Measurements from ENCODE around the gene CCDC38. TPM values are rescaled to one million over a fixed set of nuclear protein-coding genes. Genes with fewer than 3 reads are reported as not detected.
A peak's percentile ranks its signal among the peaks of the same experiment; 100 is the strongest.

Gene CCDC38
- total and polyA plus RNA-seq, 4 donors, result not detected

DNA sequence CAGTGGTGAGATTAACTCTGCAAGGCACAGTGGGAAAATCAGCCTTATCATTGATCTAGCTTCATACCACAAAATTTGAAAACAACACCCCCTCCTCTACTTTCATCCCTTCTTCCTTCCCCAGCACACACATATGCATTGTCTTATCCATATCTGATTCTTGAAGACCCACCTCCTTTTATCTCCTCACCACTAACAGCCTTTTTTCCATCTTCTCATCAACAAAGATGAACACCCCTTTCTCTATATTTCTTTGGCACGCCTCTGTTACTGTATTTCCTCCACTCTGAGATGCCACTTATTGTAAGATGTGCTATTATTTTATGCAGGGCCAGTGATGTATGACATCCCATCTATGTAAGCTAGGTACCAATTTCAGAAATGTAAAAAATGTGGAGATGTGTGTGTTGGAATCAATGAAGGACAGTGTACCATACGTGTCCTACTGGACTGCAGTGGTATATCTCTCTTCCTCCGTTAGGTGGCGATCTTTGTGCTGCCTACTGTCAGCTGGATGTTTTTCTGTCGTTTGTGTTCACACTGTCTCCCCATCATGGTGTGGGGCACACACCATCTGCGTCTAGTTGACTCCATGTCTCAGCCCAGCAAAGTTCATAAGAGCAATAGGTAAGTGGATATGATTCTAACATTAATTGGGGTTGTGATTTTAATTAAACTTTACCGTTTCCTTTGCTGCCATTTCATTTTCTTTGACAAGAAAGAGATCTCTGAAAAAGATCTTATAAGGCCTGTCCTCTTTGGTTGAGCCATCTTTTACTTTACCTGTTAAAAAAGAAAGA, 24.0 kb downstream of the CCDC38 start:
- Histone ChIP-seq H3K36me3 (ENCODE audit: control insufficient read depth in 1 of 2, insufficient read depth in 2 of 2, low read length in 1 of 2) (no peaks in the 10 kb centered on the region), H3K4me1 (ENCODE audit: control insufficient read depth in 1 of 2, insufficient read depth in 2 of 2, low read length in 2 of 2) (no peaks in the 10 kb centered on the region), H3K27ac (ENCODE audit: low read depth in 1 of 2, low read length in 2 of 2) (no peak overlapping the region), H3K27me3 (ENCODE audit: control insufficient read depth in 1 of 2, insufficient read depth in 2 of 2, low read length in 1 of 2) (no peaks in the 10 kb centered on the region), H3K4me3 (ENCODE audit: low read length in 2 of 2) (no peak overlapping the region), H3K9me3 (ENCODE audit: control insufficient read depth, low read length) (no peaks in the 10 kb centered on the region)
- WGBS, 2 donors, result 24 to 30% methylated on average over 7 of the region's 7 CpGs
- DNase-seq, result peak in 1 of 2 donors; percentile 42
- ATAC-seq (ENCODE audit: low FRiP score), result peak; percentile 74
- intact Hi-C loops (cut with DNase I), result loop anchor here in 1 of 2 donors (5.0 kb wide), 1 partner anchor 79 kb away; the partner anchor contains the start of gene HAL

DNA sequence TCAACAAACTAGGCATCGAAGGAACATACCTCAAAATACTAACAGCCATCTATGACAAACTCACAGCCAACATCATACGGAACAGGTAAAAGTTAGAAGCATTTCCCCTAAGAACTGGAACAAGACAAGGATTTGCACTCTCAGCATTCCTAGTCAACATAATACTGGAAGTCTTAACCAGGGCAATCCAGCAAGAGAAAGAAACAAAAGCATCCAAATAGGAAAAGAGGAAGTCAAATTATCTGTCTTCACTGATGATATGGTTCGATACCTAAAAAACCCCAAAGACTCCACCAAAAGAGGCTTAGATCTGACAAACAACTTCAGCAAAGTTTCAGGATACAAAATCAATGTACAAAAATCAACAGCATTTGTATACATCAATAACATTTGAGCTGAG, 32.5 kb downstream of the CCDC38 start:
- Histone ChIP-seq H3K27me3 (ENCODE audit: control insufficient read depth in 1 of 2, insufficient read depth in 2 of 2, low read length in 1 of 2) (no peaks in the 10 kb centered on the region), H3K27ac (ENCODE audit: low read depth in 1 of 2, low read length in 2 of 2) (no peak overlapping the region), H3K9me3 (ENCODE audit: control insufficient read depth, low read length) (no peaks in the 10 kb centered on the region), H3K4me3 (ENCODE audit: low read length in 2 of 2) (no peak overlapping the region), H3K4me1 (ENCODE audit: control insufficient read depth in 1 of 2, insufficient read depth in 2 of 2, low read length in 2 of 2) (no peaks in the 10 kb centered on the region), H3K36me3 (ENCODE audit: control insufficient read depth in 1 of 2, insufficient read depth in 2 of 2, low read length in 1 of 2) (no peaks in the 10 kb centered on the region)
- WGBS, 2 donors, result 92 to 97% methylated on average over 3 of the region's 3 CpGs
- no peak for ATAC-seq (ENCODE audit: low FRiP score)
- intact Hi-C loops (cut with DNase I), result no loop called here
- no peak for DNase-seq

DNA sequence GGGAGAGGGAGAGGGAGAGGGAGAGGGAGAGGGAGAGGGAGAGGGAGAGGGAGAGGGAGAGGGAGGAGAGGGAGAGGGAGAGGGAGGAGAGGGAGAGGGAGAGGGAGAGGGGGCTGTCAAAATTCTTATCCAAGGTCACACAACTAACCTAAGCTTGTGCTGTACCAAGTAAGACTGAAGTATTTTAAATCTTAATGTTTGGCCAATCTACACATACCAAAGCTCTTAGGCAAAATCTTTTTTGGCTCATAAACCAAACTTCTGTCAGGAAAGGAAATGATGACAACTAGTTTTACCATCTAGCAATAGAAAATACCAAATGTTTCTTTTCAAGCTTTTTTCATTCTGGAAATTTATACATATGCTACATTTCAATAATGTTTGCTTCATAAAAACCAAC, 33.8 kb downstream of the CCDC38 start:
- H3K4me3 ChIP-seq (ENCODE audit: low read length in 2 of 2), result no peak overlapping the region
- H3K4me1 ChIP-seq (ENCODE audit: control insufficient read depth in 1 of 2, insufficient read depth in 2 of 2, low read length in 2 of 2), result no peaks in the 10 kb centered on the region
- no peaks in the 10 kb centered on the region for H3K36me3 ChIP-seq (ENCODE audit: control insufficient read depth in 1 of 2, insufficient read depth in 2 of 2, low read length in 1 of 2)
- DNase-seq, result no peak
- H3K27ac ChIP-seq (ENCODE audit: low read depth in 1 of 2, low read length in 2 of 2), result no peak overlapping the region
- ATAC-seq (ENCODE audit: low FRiP score), result no peak
- no peaks in the 10 kb centered on the region for H3K9me3 ChIP-seq (ENCODE audit: control insufficient read depth, low read length)
- intact Hi-C loops (cut with DNase I), result no loop called here
- H3K27me3 ChIP-seq (ENCODE audit: control insufficient read depth in 1 of 2, insufficient read depth in 2 of 2, low read length in 1 of 2), result no peaks in the 10 kb centered on the region

DNA sequence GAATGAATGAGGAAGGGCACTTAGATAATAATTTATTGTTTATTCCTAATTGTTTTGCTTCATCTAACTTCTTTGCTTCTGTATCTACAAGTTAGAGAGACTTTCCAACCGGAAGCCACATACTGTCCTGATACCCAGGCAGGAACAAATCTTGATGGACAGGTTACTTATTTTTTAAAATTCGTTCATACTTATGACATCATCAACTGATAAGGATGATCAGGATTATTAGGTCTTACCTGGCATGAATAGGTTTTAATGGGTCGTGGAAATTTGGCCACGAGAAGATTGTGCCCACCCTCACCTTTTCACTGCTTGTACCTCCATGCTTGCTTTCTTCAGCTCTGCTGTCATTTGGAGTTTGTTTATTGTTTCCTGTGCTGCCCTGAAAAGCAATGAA, 44.3 kb downstream of the CCDC38 start:
- 79 to 82% methylated on average over 4 of the region's 4 CpGs for WGBS, 2 donors
- no peak for DNase-seq
- no peaks in the 10 kb centered on the region for H3K4me1 ChIP-seq (ENCODE audit: control insufficient read depth in 1 of 2, insufficient read depth in 2 of 2, low read length in 2 of 2)

DNA sequence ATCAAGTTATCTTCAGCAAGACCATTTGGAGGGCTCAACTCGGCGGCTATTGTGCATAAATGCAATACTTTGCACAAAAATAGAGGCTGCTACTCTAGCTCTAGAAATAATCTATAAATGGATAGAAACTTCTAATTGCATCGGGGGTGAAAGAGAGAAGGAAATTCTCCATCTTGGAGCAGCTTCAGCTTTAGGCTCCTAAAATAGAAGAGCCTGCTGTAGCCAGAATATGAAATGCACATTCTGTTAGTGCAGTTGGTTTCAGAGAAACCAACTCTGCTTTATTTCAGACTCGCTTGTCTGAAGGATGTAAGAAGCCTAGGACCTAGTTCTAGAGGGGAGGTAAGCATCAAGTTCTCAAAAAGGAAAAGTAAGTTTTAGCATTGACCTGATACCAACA, 45.6 kb downstream of the CCDC38 start:
- no peaks in the 10 kb centered on the region for H3K9me3 ChIP-seq (ENCODE audit: control insufficient read depth, low read length)
- no peak for DNase-seq
- WGBS, 2 donors, result 26 to 29% methylated on average over 4 of the region's 4 CpGs
- no peaks in the 10 kb centered on the region for H3K4me1 ChIP-seq (ENCODE audit: control insufficient read depth in 1 of 2, insufficient read depth in 2 of 2, low read length in 2 of 2)
- no peak overlapping the region for H3K27ac ChIP-seq (ENCODE audit: low read depth in 1 of 2, low read length in 2 of 2)
- H3K4me3 ChIP-seq (ENCODE audit: low read length in 2 of 2), result no peak overlapping the region
- H3K36me3 ChIP-seq (ENCODE audit: control insufficient read depth in 1 of 2, insufficient read depth in 2 of 2, low read length in 1 of 2), result no peaks in the 10 kb centered on the region
- H3K27me3 ChIP-seq (ENCODE audit: control insufficient read depth in 1 of 2, insufficient read depth in 2 of 2, low read length in 1 of 2), result no peaks in the 10 kb centered on the region
- no peak for ATAC-seq (ENCODE audit: low FRiP score)
- intact Hi-C loops (cut with DNase I), result no loop called here

More for the DNA sequence above, 44.3 kb downstream of the CCDC38 start:
- no peak for ATAC-seq (ENCODE audit: low FRiP score)
- Histone ChIP-seq H3K9me3 (ENCODE audit: control insufficient read depth, low read length) (no peaks in the 10 kb centered on the region), H3K27ac (ENCODE audit: low read depth in 1 of 2, low read length in 2 of 2) (no peak overlapping the region), H3K36me3 (ENCODE audit: control insufficient read depth in 1 of 2, insufficient read depth in 2 of 2, low read length in 1 of 2) (no peaks in the 10 kb centered on the region), H3K4me3 (ENCODE audit: low read length in 2 of 2) (no peak overlapping the region), H3K27me3 (ENCODE audit: control insufficient read depth in 1 of 2, insufficient read depth in 2 of 2, low read length in 1 of 2) (no peaks in the 10 kb centered on the region)
- intact Hi-C loops (cut with DNase I), result no loop called here

DNA sequence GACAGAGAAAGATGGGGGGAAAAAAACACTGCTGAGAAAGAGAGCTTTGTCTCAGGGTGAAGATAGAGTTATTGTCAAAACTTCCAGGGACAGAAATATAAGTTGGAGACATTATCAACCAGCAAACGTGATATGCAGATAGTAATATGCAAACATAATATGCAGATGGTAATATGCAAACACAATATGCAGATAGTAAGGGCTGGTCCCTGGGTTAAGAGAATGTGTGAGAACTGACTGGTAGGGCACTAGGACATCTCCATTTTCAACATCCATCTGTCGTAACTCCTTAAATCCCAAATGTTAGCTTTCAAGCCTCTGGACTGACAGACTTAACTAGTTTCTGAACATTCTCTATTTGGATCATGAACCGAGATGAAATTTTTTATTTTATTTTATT, 51.5 kb downstream of the CCDC38 start:
- intact Hi-C loops (cut with DNase I), result no loop called here
- no peak overlapping the region for H3K27ac ChIP-seq (ENCODE audit: low read depth in 1 of 2, low read length in 2 of 2)
- no peaks in the 10 kb centered on the region for H3K9me3 ChIP-seq (ENCODE audit: control insufficient read depth, low read length)
- H3K27me3 ChIP-seq (ENCODE audit: control insufficient read depth in 1 of 2, insufficient read depth in 2 of 2, low read length in 1 of 2), result no peaks in the 10 kb centered on the region
- no peak overlapping the region for H3K4me3 ChIP-seq (ENCODE audit: low read length in 2 of 2)
- no peak for DNase-seq
- no peak for ATAC-seq (ENCODE audit: low FRiP score)
- H3K4me1 ChIP-seq (ENCODE audit: control insufficient read depth in 1 of 2, insufficient read depth in 2 of 2, low read length in 2 of 2), result no peaks in the 10 kb centered on the region
- no peaks in the 10 kb centered on the region for H3K36me3 ChIP-seq (ENCODE audit: control insufficient read depth in 1 of 2, insufficient read depth in 2 of 2, low read length in 1 of 2)
- WGBS, 2 donors, result 66 to 77% methylated on average over 3 of the region's 3 CpGs

DNA sequence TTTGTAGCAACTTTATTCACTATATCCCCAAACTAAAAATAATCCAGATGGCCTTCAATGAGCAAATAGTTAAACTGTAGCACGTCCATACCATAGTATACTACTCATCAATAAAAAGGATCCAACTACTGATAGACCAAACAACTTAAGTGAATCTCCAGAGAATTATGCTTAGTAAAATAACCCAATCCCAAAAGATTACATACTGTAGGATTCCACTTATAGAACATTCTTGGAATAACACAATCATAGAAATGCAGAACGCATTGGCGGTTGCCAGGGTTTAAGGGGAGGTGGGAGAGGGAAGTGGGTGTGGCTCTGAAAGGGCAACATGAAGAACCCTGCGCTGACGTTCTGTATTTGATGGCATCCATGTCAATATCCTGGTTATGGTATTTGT, 55.1 kb downstream of the CCDC38 start:
- intact Hi-C loops (cut with DNase I), result no loop called here
- H3K9me3 ChIP-seq (ENCODE audit: control insufficient read depth, low read length), result peaks cover 4% of the 10 kb centered on the region
- ATAC-seq (ENCODE audit: low FRiP score), result no peak
- no peaks in the 10 kb centered on the region for H3K27me3 ChIP-seq (ENCODE audit: control insufficient read depth in 1 of 2, insufficient read depth in 2 of 2, low read length in 1 of 2)
- H3K36me3 ChIP-seq (ENCODE audit: control insufficient read depth in 1 of 2, insufficient read depth in 2 of 2, low read length in 1 of 2), result no peaks in the 10 kb centered on the region
- H3K27ac ChIP-seq (ENCODE audit: low read depth in 1 of 2, low read length in 2 of 2), result no peak overlapping the region
- no peak overlapping the region for H3K4me3 ChIP-seq (ENCODE audit: low read length in 2 of 2)
- WGBS, 2 donors, result 33 to 55% methylated on average over 5 of the region's 5 CpGs
- H3K4me1 ChIP-seq (ENCODE audit: control insufficient read depth in 1 of 2, insufficient read depth in 2 of 2, low read length in 2 of 2), result no peaks in the 10 kb centered on the region
- DNase-seq, result no peak

DNA sequence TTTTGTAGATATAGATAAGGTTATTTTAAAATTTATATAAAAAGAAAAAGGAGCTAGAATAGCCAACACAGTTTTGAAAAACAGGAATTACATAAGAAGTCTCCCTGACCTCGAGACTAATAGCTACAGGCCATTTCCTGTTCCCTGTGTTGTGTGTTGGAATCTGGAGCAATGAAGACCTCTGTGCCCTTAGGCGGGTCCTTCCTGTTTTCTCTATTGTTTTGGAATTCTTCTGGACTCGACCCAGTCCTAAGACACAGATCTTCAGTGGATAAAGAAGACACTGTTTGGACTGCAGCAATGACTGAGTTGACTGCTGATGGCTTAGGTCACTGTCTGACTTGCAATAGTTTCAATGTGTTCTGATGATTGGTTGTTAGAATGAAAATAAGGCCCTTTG, 57.4 kb downstream of the CCDC38 start:
- peaks cover 4% of the 10 kb centered on the region for H3K9me3 ChIP-seq (ENCODE audit: control insufficient read depth, low read length)
- H3K27ac ChIP-seq (ENCODE audit: low read depth in 1 of 2, low read length in 2 of 2), result no peak overlapping the region

DNA sequence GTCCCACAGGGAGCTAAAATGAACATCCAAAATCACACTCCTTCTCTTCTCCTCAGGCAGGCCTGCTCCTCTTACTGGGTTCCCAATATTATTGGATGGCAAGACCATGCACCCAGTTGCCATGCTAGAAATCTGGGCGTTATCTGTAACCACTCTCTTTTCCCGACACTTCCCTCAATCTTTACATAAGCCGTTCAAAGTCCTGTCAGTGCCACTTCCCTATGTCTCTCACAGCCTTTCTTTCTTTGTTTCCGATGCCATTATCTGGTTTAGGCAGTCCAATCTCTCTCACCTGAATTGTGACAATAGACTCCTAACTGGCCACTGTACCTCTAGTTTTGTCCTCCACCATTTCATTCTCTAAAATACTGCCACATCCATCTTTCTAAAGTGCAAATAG, 59.5 kb downstream of the CCDC38 start:
- ATAC-seq (ENCODE audit: low FRiP score) (no peak), DNase-seq (no peak)
- no peaks in the 10 kb centered on the region for H3K4me1 ChIP-seq (ENCODE audit: control insufficient read depth in 1 of 2, insufficient read depth in 2 of 2, low read length in 2 of 2)
- peaks cover 4% of the 10 kb centered on the region for H3K9me3 ChIP-seq (ENCODE audit: control insufficient read depth, low read length)
- 93 to 98% methylated on average over 4 of the region's 4 CpGs for WGBS, 2 donors
- intact Hi-C loops (cut with DNase I), result no loop called here
- no peaks in the 10 kb centered on the region for H3K27me3 ChIP-seq (ENCODE audit: control insufficient read depth in 1 of 2, insufficient read depth in 2 of 2, low read length in 1 of 2)
- H3K36me3 ChIP-seq (ENCODE audit: control insufficient read depth in 1 of 2, insufficient read depth in 2 of 2, low read length in 1 of 2), result no peaks in the 10 kb centered on the region
- H3K27ac ChIP-seq (ENCODE audit: low read depth in 1 of 2, low read length in 2 of 2), result no peak overlapping the region
- H3K4me3 ChIP-seq (ENCODE audit: low read length in 2 of 2), result no peak overlapping the region

More for the DNA sequence above, 57.4 kb downstream of the CCDC38 start:
- no peak overlapping the region for H3K4me3 ChIP-seq (ENCODE audit: low read length in 2 of 2)
- DNase-seq (no peak), ATAC-seq (ENCODE audit: low FRiP score) (no peak)
- intact Hi-C loops (cut with DNase I), result no loop called here
- H3K27me3 ChIP-seq (ENCODE audit: control insufficient read depth in 1 of 2, insufficient read depth in 2 of 2, low read length in 1 of 2), result no peaks in the 10 kb centered on the region
- WGBS, 2 donors, result 46 to 51% methylated on average over 3 of the region's 3 CpGs
- H3K4me1 ChIP-seq (ENCODE audit: control insufficient read depth in 1 of 2, insufficient read depth in 2 of 2, low read length in 2 of 2), result no peaks in the 10 kb centered on the region
- H3K36me3 ChIP-seq (ENCODE audit: control insufficient read depth in 1 of 2, insufficient read depth in 2 of 2, low read length in 1 of 2), result no peaks in the 10 kb centered on the region

Measured in aorta (tissue), 5 donors.